Naive thymus-derived CD4-positive, alpha-beta T cell (primary cell): Measurements from ENCODE around the gene CTBS. TPM values are rescaled to one million over a fixed set of nuclear protein-coding genes. Genes with fewer than 3 reads are reported as not detected.

Experiments used
- ATAC-seq: fragments of 150-1000 bp; cut with Tn5 transposase; 2 replicates; pipeline ENCODE4 v1.10.0; 2021; ENCODE audit warnings: mild to moderate bottlenecking, moderate library complexity
- CTCF ChIA-PET: fragments of 350-600 bp; sonication (Branson Sonifier 250); formaldehyde crosslinking; loops from one replicate; lab custom pipeline; 2021; ENCODE audit warnings: antibody characterized with exemption; lab: Charles Lee
- POLR2A ChIA-PET: fragments of 350-600 bp; sonication (Branson Sonifier 250); formaldehyde crosslinking; loops from one replicate; lab custom pipeline; 2021; ENCODE audit warnings: antibody characterized with exemption, inconsistent platforms; lab: Charles Lee
- DNase-seq, 9 donors: peaks; one replicate each; pipeline versions ENCODE4 v3.0.0 to v3.0.0-alpha.2; 2020 to 2022; ENCODE audit warnings: mixed read lengths in 1 of 9
- H3K27ac ChIP-seq: one replicate; pipeline ENCODE4 v1.7.0; 2013; ENCODE audit warnings: mild to moderate bottlenecking, low read depth, low read length, moderate library complexity
- H3K27me3 ChIP-seq, 2 donors: one replicate each; pipeline ENCODE4 v1.7.0; 2013; ENCODE audit warnings: low read length in 2 of 2, mild to moderate bottlenecking in 2 of 2, moderate library complexity in 2 of 2; ENCODE audit not compliant: control insufficient read depth in 2 of 2, insufficient read depth in 2 of 2
- H3K36me3 ChIP-seq, 3 experiments: 1 replicate in 2 of 3; 2 replicates in 1 of 3; pipeline ENCODE4 v1.7.0; 2013; ENCODE audit warnings: low read length in 3 of 3, mild to moderate bottlenecking in 3 of 3, moderate library complexity in 1 of 3; ENCODE audit not compliant: insufficient read depth in 3 of 3, control insufficient read depth in 2 of 3
- H3K4me1 ChIP-seq, 2 donors: one replicate each; pipeline ENCODE4 v1.7.0; 2013; ENCODE audit warnings: low read length in 2 of 2, mild to moderate bottlenecking in 2 of 2, moderate library complexity in 1 of 2; ENCODE audit not compliant: control insufficient read depth in 2 of 2, insufficient read depth in 2 of 2
- H3K4me3 ChIP-seq: 2 replicates; pipeline ENCODE4 v1.7.0; 2013; ENCODE audit warnings: mild to moderate bottlenecking, low read length
- H3K9me3 ChIP-seq, 3 experiments: 1 replicate in 2 of 3; 2 replicates in 1 of 3; pipeline ENCODE4 v1.7.0; 2013; ENCODE audit warnings: low read length in 3 of 3; ENCODE audit not compliant: control insufficient read depth in 2 of 3
- H3K27ac Mint-ChIP-seq, 9 donors: one replicate each; pipeline ENCODE4 v1.8.0; 2020 to 2022; ENCODE audit warnings: mixed read lengths in 9 of 9, mild to moderate bottlenecking in 8 of 9, moderate library complexity in 5 of 9, inconsistent platforms in 2 of 9
- H3K27me3 Mint-ChIP-seq, 5 donors: one replicate each; pipeline ENCODE4 v1.8.0; 2021 to 2022; ENCODE audit warnings: mixed read lengths in 5 of 5, mild to moderate bottlenecking in 1 of 5
- H3K36me3 Mint-ChIP-seq, 5 donors: one replicate each; pipeline ENCODE4 v1.8.0; 2020 to 2022; ENCODE audit warnings: mixed read lengths in 5 of 5, mild to moderate bottlenecking in 3 of 5, inconsistent platforms in 1 of 5
- H3K4me1 Mint-ChIP-seq, 7 donors: one replicate each; pipeline ENCODE4 v1.8.0; 2020 to 2022; ENCODE audit warnings: mixed read lengths in 7 of 7, mild to moderate bottlenecking in 3 of 7, inconsistent platforms in 1 of 7
- H3K4me3 Mint-ChIP-seq, 10 donors: one replicate each; pipeline ENCODE4 v1.8.0; 2020 to 2022; ENCODE audit warnings: mild to moderate bottlenecking in 10 of 10, mixed read lengths in 10 of 10, moderate library complexity in 6 of 10, inconsistent platforms in 2 of 10
- H3K9me3 Mint-ChIP-seq, 11 donors: one replicate each; pipeline ENCODE4 v1.8.0; 2020 to 2022; ENCODE audit warnings: mixed read lengths in 11 of 11, mild to moderate bottlenecking in 4 of 11, inconsistent platforms in 1 of 11, moderate library complexity in 1 of 11
- intact Hi-C, 2 donors: fragments of 100-400 bp; cut with micrococcal nuclease; formaldehyde crosslinking; loops; one replicate each; pipeline ENCODE4 v1.15.1; 2023
- polyA plus RNA-seq, 2 donors: library from polyadenylated mRNA; unstranded; fragments of 300-500 nt; fragmentation: Illumina TruSeq; gene quantifications; one replicate each; pipeline ENCODE4 v1.2.3, GENCODE V29; 2021
- total RNA-seq, 6 experiments: library from RNA in 5 of 6; stranded (reverse) in 5 of 6; gene quantifications; 1 replicate in 5 of 6; 2 replicates in 1 of 6; pipeline ENCODE4 v1.2.3 and lab custom pipeline; 2021 to 2026

Gene CTBS
- total and polyA plus RNA-seq, 7 experiments from 2014 or later, result 13.9 to 26.2 (median 19.0) TPM

DNA sequence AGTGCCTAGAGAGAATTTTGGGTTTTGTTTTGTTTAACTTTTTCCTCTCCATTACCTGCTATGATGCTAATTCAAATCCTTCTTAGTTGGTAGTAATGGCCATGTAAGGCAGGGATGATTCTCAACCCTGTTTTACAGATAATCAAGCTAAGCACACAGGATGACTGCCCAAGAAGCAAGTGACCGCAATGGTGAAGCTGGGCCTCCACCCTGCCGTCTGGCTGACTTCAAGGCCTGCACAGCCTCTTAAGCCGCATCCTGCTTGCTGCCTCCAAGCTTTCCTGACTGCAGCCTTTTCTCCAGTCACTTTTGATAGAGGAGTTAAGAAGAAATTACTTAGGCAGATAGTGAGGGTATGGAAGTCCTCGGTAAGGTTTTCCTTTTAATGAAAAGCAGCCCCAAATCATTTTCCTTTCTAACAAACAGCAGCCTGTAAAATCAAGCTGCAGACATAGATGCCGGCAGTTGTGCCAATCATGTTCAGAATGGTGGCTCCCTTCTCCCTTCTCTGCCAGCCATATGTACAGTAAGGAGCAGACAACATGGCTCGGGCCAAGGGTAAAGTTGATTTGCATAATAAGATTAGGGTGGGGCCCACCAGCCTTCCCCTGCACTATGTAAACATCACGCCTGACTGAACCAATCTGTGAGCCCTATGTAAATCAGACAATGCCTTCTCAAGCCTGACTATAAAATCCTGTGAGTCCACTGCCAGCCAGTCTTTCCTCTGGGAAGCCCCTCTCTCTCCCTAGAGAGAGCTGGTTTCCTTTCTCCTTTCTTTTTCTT lies 8.8 kb upstream of the CTBS start:
- no peak overlapping the region for H3K27ac ChIP-seq
- no peak overlapping the region for H3K4me3 ChIP-seq
- DNase-seq (no peak), ATAC-seq (no peak)
- POLR2A ChIA-PET, result interaction anchor here (1.0 kb wide), 1 partner anchor 9 kb away, joined by 8 read pairs; the partner anchor contains the start of gene CTBS
- no peak overlapping the region for H3K4me3 Mint-ChIP-seq
- H3K4me1 ChIP-seq, result no peaks in the 10 kb centered on the region
- peaks cover 0 to 3% (median 0%) of the 10 kb centered on the region in 11 donors for H3K9me3 Mint-ChIP-seq
- no peaks in the 10 kb centered on the region for H3K36me3 ChIP-seq
- H3K27me3 Mint-ChIP-seq, result peaks cover 0 to 13% (median 8%) of the 10 kb centered on the region in 5 donors
- H3K36me3 Mint-ChIP-seq, result peaks cover 0 to 6% (median 4%) of the 10 kb centered on the region in 5 donors
- H3K27me3 ChIP-seq, result no peaks in the 10 kb centered on the region
- peaks cover 0 to 6% (median 0%) of the 10 kb centered on the region in 7 donors for H3K4me1 Mint-ChIP-seq
- no peaks in the 10 kb centered on the region for H3K9me3 ChIP-seq
- CTCF ChIA-PET, result no interaction called here
- intact Hi-C loops, result no loop called here
- H3K27ac Mint-ChIP-seq, result peak overlapping the region in 1 of 9 donors; percentile 32

DNA sequence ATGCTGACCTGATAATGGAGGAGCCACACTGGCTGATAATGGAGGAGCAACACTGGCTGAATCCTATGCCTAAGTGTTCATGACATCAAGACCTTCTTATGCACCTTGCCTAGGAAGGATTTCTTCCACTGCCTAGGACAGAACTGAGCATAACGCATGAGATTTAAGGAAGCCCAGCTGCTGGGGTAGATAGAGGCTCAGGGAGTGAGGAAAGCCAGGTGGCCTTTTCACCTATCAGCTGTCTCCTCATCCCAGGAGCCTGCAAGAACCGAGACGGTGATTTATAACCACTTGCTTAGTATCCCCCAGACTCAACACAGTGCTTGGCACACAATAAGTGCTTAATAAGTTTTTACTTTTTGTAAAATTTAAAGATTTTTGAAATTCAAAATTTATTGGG lies 7.4 kb upstream of the CTBS start:
- Histone ChIP-seq H3K36me3 (no peaks in the 10 kb centered on the region), H3K27me3 (no peaks in the 10 kb centered on the region), H3K27ac (no peak overlapping the region), H3K4me3 (no peak overlapping the region), H3K4me1 (no peaks in the 10 kb centered on the region), H3K9me3 (no peaks in the 10 kb centered on the region)
- H3K36me3 Mint-ChIP-seq, result peaks cover 0 to 7% (median 4%) of the 10 kb centered on the region in 5 donors
- H3K9me3 Mint-ChIP-seq, result peaks cover 0 to 3% (median 0%) of the 10 kb centered on the region in 11 donors
- no peak overlapping the region for H3K4me3 Mint-ChIP-seq
- DNase-seq, result no peak
- H3K4me1 Mint-ChIP-seq, result peaks cover 0 to 6% (median 0%) of the 10 kb centered on the region in 7 donors
- ChIA-PET POLR2A (no interaction called here), CTCF (no interaction called here)
- intact Hi-C loops, result no loop called here
- ATAC-seq, result no peak
- no peak overlapping the region for H3K27ac Mint-ChIP-seq
- H3K27me3 Mint-ChIP-seq, result peaks cover 0 to 12% (median 6%) of the 10 kb centered on the region in 5 donors

DNA sequence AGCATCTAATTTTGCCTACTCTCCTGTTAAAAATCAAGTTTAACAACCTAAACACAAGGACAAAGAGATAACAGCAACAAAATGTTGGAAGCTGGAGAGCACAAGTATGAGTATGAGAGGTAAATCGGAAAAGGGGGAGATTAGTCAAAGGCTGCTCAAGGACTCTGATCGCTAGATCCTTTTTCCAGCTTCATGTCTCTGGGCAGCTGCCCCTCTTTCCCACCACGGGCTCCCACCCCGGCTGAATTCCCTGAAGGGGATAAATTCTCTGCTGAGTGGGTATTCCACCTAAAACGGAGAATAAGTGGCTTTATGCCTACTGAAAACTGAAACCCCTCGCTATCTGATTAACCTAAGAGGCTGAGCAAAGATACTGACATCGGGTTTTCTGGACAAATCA lies 696 bp upstream of the CTBS start:
- Mint-ChIP-seq H3K27me3 (peaks cover 0 to 4% (median 0%) of the 10 kb centered on the region in 5 donors), H3K9me3 (no peaks in the 10 kb centered on the region), H3K4me3 (peak overlapping the region; percentile 97 to 99 (median 99)), H3K36me3 (peaks cover 7 to 30% (median 13%) of the 10 kb centered on the region in 5 donors), H3K4me1 (peaks cover 29 to 49% (median 40%) of the 10 kb centered on the region in 7 donors), H3K27ac (peak overlapping the region; percentile 95 to 100 (median 99))
- no peak for DNase-seq
- Histone ChIP-seq H3K27ac (peak overlapping the region; percentile 69), H3K4me3 (peak overlapping the region; percentile 55), H3K27me3 (no peaks in the 10 kb centered on the region), H3K9me3 (no peaks in the 10 kb centered on the region), H3K4me1 (peaks cover 9 to 13% of the 10 kb centered on the region in 2 donors), H3K36me3 (peaks cover 0 to 2% (median 0%) of the 10 kb centered on the region in 3 experiments)
- ATAC-seq, result no peak
- intact Hi-C loops, result loop anchor here (1.0 to 5.0 kb wide), 23 partner anchors 13 to 702 kb away; partner anchors contain the start of genes BCL10 (in 2 of the 2), GNG5 (in 2 of the 2), SPATA1 (in 2 of the 2) and SSX2IP (in 2 of the 2)
- ChIA-PET CTCF (interaction anchor here (1.2 to 1.4 kb wide), 2 partner anchors 69 to 132 kb away, joined by 3 to 4 read pairs; partner anchors contain the start of genes GNG5 and SPATA1), POLR2A (interaction anchor here (1.1 to 4.4 kb wide), 10 partner anchors 11 to 1134 kb away, joined by 3 to 32 read pairs (median 6); partner anchors contain the start of genes GNG5, SPATA1 and ZNHIT6)

DNA sequence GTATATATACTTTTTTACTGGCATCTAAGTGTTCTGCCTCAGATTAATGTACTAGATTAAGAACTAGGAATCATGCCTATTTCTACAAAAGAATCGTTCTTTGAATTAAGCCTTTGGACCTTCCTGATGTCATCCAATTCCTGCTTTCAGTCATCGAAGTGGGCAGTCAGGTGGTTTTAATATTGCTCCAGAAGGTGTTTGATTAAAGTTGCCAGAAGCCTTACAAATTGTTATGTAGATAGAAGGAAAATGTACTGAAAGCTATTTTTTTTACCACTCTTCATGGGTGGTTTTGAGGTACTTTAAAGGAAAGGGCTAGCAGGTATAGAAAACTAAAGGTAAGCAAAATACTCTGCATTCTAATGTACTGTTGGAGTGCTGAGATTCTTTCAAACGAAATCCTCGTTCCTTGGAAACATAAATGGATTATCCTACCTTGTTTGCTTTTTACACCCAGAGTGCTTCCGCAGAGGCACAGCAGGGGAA lies 716 bp downstream of the CTBS start:
- Histone ChIP-seq H3K4me1 (peaks cover 9 to 13% of the 10 kb centered on the region in 2 donors), H3K27ac (peak overlapping the region; percentile 99), H3K36me3 (peaks cover 0 to 11% (median 6%) of the 10 kb centered on the region in 3 experiments), H3K27me3 (no peaks in the 10 kb centered on the region), H3K4me3 (peak overlapping the region; percentile 77), H3K9me3 (no peaks in the 10 kb centered on the region)
- ChIA-PET POLR2A (interaction anchor here (0.7 to 4.4 kb wide), 27 partner anchors 9 to 627 kb away, joined by 3 to 32 read pairs (median 6); partner anchors contain the start of genes GNG5, PRKACB, RPF1 and SPATA1), CTCF (interaction anchor here (0.6 to 1.8 kb wide), 8 partner anchors 51 to 430 kb away, joined by 3 to 8 read pairs (median 3); partner anchors contain the start of gene PRKACB)
- no peaks in the 10 kb centered on the region for H3K9me3 Mint-ChIP-seq
- peak overlapping the region; percentile 98 to 100 (median 100) for H3K27ac Mint-ChIP-seq
- peaks cover 34 to 58% (median 45%) of the 10 kb centered on the region in 7 donors for H3K4me1 Mint-ChIP-seq
- peak overlapping the region; percentile 97 to 99 (median 99) for H3K4me3 Mint-ChIP-seq
- H3K36me3 Mint-ChIP-seq, result peaks cover 10 to 37% (median 17%) of the 10 kb centered on the region in 5 donors
- ATAC-seq, result no peak
- no peaks in the 10 kb centered on the region for H3K27me3 Mint-ChIP-seq
- intact Hi-C loops, result loop anchor here (1.0 to 5.0 kb wide), 10 partner anchors 17 to 704 kb away; partner anchors contain the start of genes BCL10 (in 1 of the 2), C1orf52 (in 1 of the 2), RPF1 (in 1 of the 2) and SYDE2 (in 1 of the 2)
- DNase-seq, result peak in 2 of 9 donors; percentile 5 to 7

DNA sequence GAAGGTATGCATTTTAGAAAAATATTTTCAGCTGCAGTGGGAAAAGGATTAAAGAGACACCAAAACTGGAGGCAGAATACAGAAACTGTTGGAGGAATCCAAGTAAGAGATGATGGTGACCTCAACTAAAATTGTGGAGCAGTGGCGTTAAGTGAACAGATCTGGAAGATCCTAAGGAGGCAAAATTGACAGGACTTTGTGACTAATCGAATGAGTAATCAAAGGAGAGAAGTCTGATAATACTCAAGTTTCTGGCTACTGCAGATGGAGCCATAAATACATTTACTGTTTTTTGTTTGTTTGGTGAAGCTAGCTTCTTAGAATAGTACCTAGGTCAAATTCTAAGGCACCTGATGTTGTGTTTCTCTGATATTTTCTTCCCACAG lies 3.1 kb downstream of the CTBS start:
- peak overlapping the region in 1 of 9 donors; percentile 2 for H3K27ac Mint-ChIP-seq
- POLR2A ChIA-PET, result no interaction called here

More for the DNA sequence above, 3.1 kb downstream of the CTBS start:
- DNase-seq (no peak), ATAC-seq (no peak)
- no peak overlapping the region for H3K27ac ChIP-seq
- H3K27me3 Mint-ChIP-seq, result no peaks in the 10 kb centered on the region
- H3K36me3 Mint-ChIP-seq, result peaks cover 16 to 45% (median 28%) of the 10 kb centered on the region in 5 donors
- intact Hi-C loops, result loop anchor here (5.0 kb wide), 8 partner anchors 34 to 706 kb away; partner anchors contain the start of genes BCL10 (in 1 of the 2), C1orf52 (in 1 of the 2) and SYDE2 (in 1 of the 2)
- peaks cover 9 to 13% of the 10 kb centered on the region in 2 donors for H3K4me1 ChIP-seq
- H3K27me3 ChIP-seq, result no peaks in the 10 kb centered on the region
- CTCF ChIA-PET, result no interaction called here
- H3K36me3 ChIP-seq, result peaks cover 0 to 14% (median 6%) of the 10 kb centered on the region in 3 experiments
- H3K4me1 Mint-ChIP-seq, result peaks cover 42 to 72% (median 59%) of the 10 kb centered on the region in 7 donors
- H3K9me3 Mint-ChIP-seq, result no peaks in the 10 kb centered on the region
- H3K4me3 ChIP-seq, result no peak overlapping the region
- H3K9me3 ChIP-seq, result no peaks in the 10 kb centered on the region
- H3K4me3 Mint-ChIP-seq, result peak overlapping the region in 7 of 10 donors; percentile 14 to 99 (median 56)
